Measurements from ENCODE around the gene TMEM222.
"Not testable (repeated sequence)": the region's sequence is repeated elsewhere in the genome, so short reads cannot be mapped to it uniquely, and the experiment has no call there.

TMEM222 gene

GRCh38 chr1:27321813-27322568 lies at the start of gene TMEM222:
Gene TMEM222, plus strand, starts transcription at chr1:27322163. Its CDS starts 35 bp downstream, at chr1:27322198.
- Histone ChIP-seq H3K36me3 (ENCODE audit: control insufficient read depth, insufficient read depth, low read length) (peaks cover 11% of the 10 kb centered on the region), H3K9me3 (ENCODE audit: control insufficient read depth, insufficient read depth, low read length) (no peaks in the 10 kb centered on the region), H3K4me3 (ENCODE audit: low read depth, low read length) (peak within 1 kb of the TSS; percentile 98), H3K27me3 (ENCODE audit: control insufficient read depth, insufficient read depth, low read length) (no peaks in the 10 kb centered on the region), H3K9ac (ENCODE audit: low read depth, low read length) (peak within 1 kb of the TSS; percentile 94), H3K4me1 (ENCODE audit: control insufficient read depth, insufficient read depth, low read length) (no peaks in the 10 kb centered on the region)

GRCh38 chr1:27274204-27274603 lies 47.8 kb upstream of the TMEM222 start:
- no peaks in the 10 kb centered on the region for H3K36me3 ChIP-seq (ENCODE audit: control insufficient read depth, insufficient read depth, low read length)
- H3K9ac ChIP-seq (ENCODE audit: low read depth, low read length), result no peak overlapping the region
- H3K9me3 ChIP-seq (ENCODE audit: control insufficient read depth, insufficient read depth, low read length), result no peaks in the 10 kb centered on the region
- H3K27me3 ChIP-seq (ENCODE audit: control insufficient read depth, insufficient read depth, low read length), result no peaks in the 10 kb centered on the region
- H3K4me3 ChIP-seq (ENCODE audit: low read depth, low read length), result no peak overlapping the region
- no peaks in the 10 kb centered on the region for H3K4me1 ChIP-seq (ENCODE audit: control insufficient read depth, insufficient read depth, low read length)

- Histone ChIP-seq H3K36me3 (ENCODE audit: control insufficient read depth, insufficient read depth, low read length) (no peaks in the 10 kb centered on the region), H3K9me3 (ENCODE audit: control insufficient read depth, insufficient read depth, low read length) (no peaks in the 10 kb centered on the region), H3K27me3 (ENCODE audit: control insufficient read depth, insufficient read depth, low read length) (no peaks in the 10 kb centered on the region), H3K4me3 (ENCODE audit: low read depth, low read length) (no peak overlapping the region), H3K4me1 (ENCODE audit: control insufficient read depth, insufficient read depth, low read length) (no peaks in the 10 kb centered on the region), H3K9ac (ENCODE audit: low read depth, low read length) (no peak overlapping the region)
These were observed 46.3 kb upstream of the TMEM222 start for GRCh38 chr1:27275696-27276095.

- no peak overlapping the region for H3K4me3 ChIP-seq (ENCODE audit: low read depth, low read length)
- no peaks in the 10 kb centered on the region for H3K4me1 ChIP-seq (ENCODE audit: control insufficient read depth, insufficient read depth, low read length)
- no peaks in the 10 kb centered on the region for H3K27me3 ChIP-seq (ENCODE audit: control insufficient read depth, insufficient read depth, low read length)
- no peaks in the 10 kb centered on the region for H3K36me3 ChIP-seq (ENCODE audit: control insufficient read depth, insufficient read depth, low read length)
- no peaks in the 10 kb centered on the region for H3K9me3 ChIP-seq (ENCODE audit: control insufficient read depth, insufficient read depth, low read length)
- H3K9ac ChIP-seq (ENCODE audit: low read depth, low read length), result no peak overlapping the region
These were observed 37.3 kb upstream of the TMEM222 start for GRCh38 chr1:27284425-27285273.

- no peaks in the 10 kb centered on the region for H3K27me3 ChIP-seq (ENCODE audit: control insufficient read depth, insufficient read depth, low read length)
These were observed 36.7 kb upstream of the TMEM222 start for GRCh38 chr1:27285274-27285660.

GRCh38 chr1:27285821-27286220 lies 36.1 kb upstream of the TMEM222 start:
- H3K4me1 ChIP-seq (ENCODE audit: control insufficient read depth, insufficient read depth, low read length); H3K9me3 ChIP-seq (ENCODE audit: control insufficient read depth, insufficient read depth, low read length); H3K27me3 ChIP-seq (ENCODE audit: control insufficient read depth, insufficient read depth, low read length); H3K4me3 ChIP-seq (ENCODE audit: low read depth, low read length); H3K9ac ChIP-seq (ENCODE audit: low read depth, low read length); H3K36me3 ChIP-seq (ENCODE audit: control insufficient read depth, insufficient read depth, low read length): not testable (repeated sequence)

More at GRCh38 chr1:27285274-27285660, 36.7 kb upstream of the TMEM222 start:
- Histone ChIP-seq H3K4me1 (ENCODE audit: control insufficient read depth, insufficient read depth, low read length) (no peaks in the 10 kb centered on the region), H3K36me3 (ENCODE audit: control insufficient read depth, insufficient read depth, low read length) (no peaks in the 10 kb centered on the region), H3K4me3 (ENCODE audit: low read depth, low read length) (no peak overlapping the region), H3K9me3 (ENCODE audit: control insufficient read depth, insufficient read depth, low read length) (no peaks in the 10 kb centered on the region), H3K9ac (ENCODE audit: low read depth, low read length) (no peak overlapping the region)

- not testable (repeated sequence) for H3K4me3 ChIP-seq (ENCODE audit: low read depth, low read length); H3K9ac ChIP-seq (ENCODE audit: low read depth, low read length); H3K9me3 ChIP-seq (ENCODE audit: control insufficient read depth, insufficient read depth, low read length); H3K36me3 ChIP-seq (ENCODE audit: control insufficient read depth, insufficient read depth, low read length); H3K27me3 ChIP-seq (ENCODE audit: control insufficient read depth, insufficient read depth, low read length); H3K4me1 ChIP-seq (ENCODE audit: control insufficient read depth, insufficient read depth, low read length)
These were observed 32.8 kb upstream of the TMEM222 start for GRCh38 chr1:27289125-27289524.

GRCh38 chr1:27290581-27290980 lies 31.4 kb upstream of the TMEM222 start:
- Histone ChIP-seq H3K27me3 (ENCODE audit: control insufficient read depth, insufficient read depth, low read length) (no peaks in the 10 kb centered on the region), H3K9ac (ENCODE audit: low read depth, low read length) (no peak overlapping the region), H3K9me3 (ENCODE audit: control insufficient read depth, insufficient read depth, low read length) (no peaks in the 10 kb centered on the region), H3K36me3 (ENCODE audit: control insufficient read depth, insufficient read depth, low read length) (no peaks in the 10 kb centered on the region), H3K4me3 (ENCODE audit: low read depth, low read length) (no peak overlapping the region), H3K4me1 (ENCODE audit: control insufficient read depth, insufficient read depth, low read length) (no peaks in the 10 kb centered on the region)

- Histone ChIP-seq H3K9ac (ENCODE audit: low read depth, low read length) (no peak overlapping the region), H3K36me3 (ENCODE audit: control insufficient read depth, insufficient read depth, low read length) (no peaks in the 10 kb centered on the region), H3K9me3 (ENCODE audit: control insufficient read depth, insufficient read depth, low read length) (no peaks in the 10 kb centered on the region)
These were observed 29.9 kb upstream of the TMEM222 start for GRCh38 chr1:27292106-27292505.

GRCh38 chr1:27293915-27294314 lies 28.0 kb upstream of the TMEM222 start:
- H3K9ac ChIP-seq (ENCODE audit: low read depth, low read length), result no peak overlapping the region
- H3K9me3 ChIP-seq (ENCODE audit: control insufficient read depth, insufficient read depth, low read length), result no peaks in the 10 kb centered on the region
- no peak overlapping the region for H3K4me3 ChIP-seq (ENCODE audit: low read depth, low read length)
- peaks cover 5% of the 10 kb centered on the region for H3K36me3 ChIP-seq (ENCODE audit: control insufficient read depth, insufficient read depth, low read length)
- H3K4me1 ChIP-seq (ENCODE audit: control insufficient read depth, insufficient read depth, low read length), result peaks cover 3% of the 10 kb centered on the region
- no peaks in the 10 kb centered on the region for H3K27me3 ChIP-seq (ENCODE audit: control insufficient read depth, insufficient read depth, low read length)

More at GRCh38 chr1:27292106-27292505, 29.9 kb upstream of the TMEM222 start:
- Histone ChIP-seq H3K4me1 (ENCODE audit: control insufficient read depth, insufficient read depth, low read length) (no peaks in the 10 kb centered on the region), H3K27me3 (ENCODE audit: control insufficient read depth, insufficient read depth, low read length) (no peaks in the 10 kb centered on the region), H3K4me3 (ENCODE audit: low read depth, low read length) (no peak overlapping the region)

- H3K27me3 ChIP-seq (ENCODE audit: control insufficient read depth, insufficient read depth, low read length), result no peaks in the 10 kb centered on the region
- no peaks in the 10 kb centered on the region for H3K9me3 ChIP-seq (ENCODE audit: control insufficient read depth, insufficient read depth, low read length)
- no peak overlapping the region for H3K4me3 ChIP-seq (ENCODE audit: low read depth, low read length)
- no peak overlapping the region for H3K9ac ChIP-seq (ENCODE audit: low read depth, low read length)
- peaks cover 13% of the 10 kb centered on the region for H3K4me1 ChIP-seq (ENCODE audit: control insufficient read depth, insufficient read depth, low read length)
- H3K36me3 ChIP-seq (ENCODE audit: control insufficient read depth, insufficient read depth, low read length), result peaks cover 5% of the 10 kb centered on the region
These were observed 25.1 kb upstream of the TMEM222 start for GRCh38 chr1:27296773-27297291.
